Natural killer cell (primary cell): ENCODE measurements around the gene ITGA7. TPM values are rescaled to one million over a fixed set of nuclear protein-coding genes. Genes with fewer than 3 reads are reported as not detected.

ENCODE experiments used
- ATAC-seq, 3 donors: fragments of 150-1000 bp in 2 of 3; fragments of 200-7000 bp in 1 of 3; cut with Tn5 transposase; 1 replicate in 1 of 3; 2 replicates in 2 of 3; pipeline ENCODE4 v1.10.0; 2021; ENCODE audit warnings: mild to moderate bottlenecking in 2 of 3, moderate library complexity in 2 of 3
- DNase-seq, 2 donors: peaks; one replicate each; pipeline versions ENCODE4 v3.0.0 to v3.0.0-alpha.2; 2013 to 2021; ENCODE audit warnings: mixed read lengths in 1 of 2
- H3K27ac ChIP-seq: one replicate; pipeline ENCODE4 v1.5.1; 2013; ENCODE audit warnings: mild to moderate bottlenecking, low read length
- H3K27me3 ChIP-seq: one replicate; pipeline ENCODE4 v1.6.1; 2013; ENCODE audit warnings: low read length; ENCODE audit not compliant: control insufficient read depth, insufficient read depth
- H3K36me3 ChIP-seq: one replicate; pipeline ENCODE4 v1.6.1; 2013; ENCODE audit warnings: low read length; ENCODE audit not compliant: control insufficient read depth, insufficient read depth
- H3K4me1 ChIP-seq: one replicate; pipeline ENCODE4 v1.6.1; 2013; ENCODE audit warnings: low read length; ENCODE audit not compliant: control insufficient read depth, insufficient read depth
- H3K4me3 ChIP-seq: one replicate; pipeline ENCODE4 v1.5.1; 2013; ENCODE audit warnings: low read length
- H3K9me3 ChIP-seq: one replicate; pipeline ENCODE4 v1.6.1; 2013; ENCODE audit warnings: low read length; ENCODE audit not compliant: control insufficient read depth, insufficient read depth
- H3K27ac Mint-ChIP-seq, 2 donors: one replicate each; pipeline ENCODE4 v1.8.0; 2022; ENCODE audit warnings: mild to moderate bottlenecking in 2 of 2, mixed read lengths in 2 of 2, moderate library complexity in 1 of 2
- H3K27me3 Mint-ChIP-seq, 2 donors: one replicate each; pipeline ENCODE4 v1.8.0; 2022; ENCODE audit warnings: low read depth in 2 of 2, mixed read lengths in 2 of 2
- H3K36me3 Mint-ChIP-seq: one replicate; pipeline ENCODE4 v1.8.0; 2022; ENCODE audit warnings: mixed read lengths
- H3K4me1 Mint-ChIP-seq, 2 donors: one replicate each; pipeline ENCODE4 v1.8.0; 2022; ENCODE audit warnings: mixed read lengths in 2 of 2
- H3K4me3 Mint-ChIP-seq: one replicate; pipeline ENCODE4 v1.8.0; 2022; ENCODE audit warnings: mild to moderate bottlenecking, moderate library complexity, mixed read lengths
- H3K9me3 Mint-ChIP-seq, 2 donors: one replicate each; pipeline ENCODE4 v1.8.0; 2022; ENCODE audit warnings: mixed read lengths in 2 of 2
- WGBS: methylation state at CpG from one replicate; pipeline ENCODE4 v1.1.7; 2013; ENCODE audit warnings: missing lambda C conversion rate; ENCODE audit not compliant: insufficient coverage; 5-methylcytosine and 5-hydroxymethylcytosine counted together
- intact Hi-C: fragments of 100-400 bp; cut with micrococcal nuclease; formaldehyde crosslinking; loops from one replicate; pipeline ENCODE4 v1.14.2; 2022
- total RNA-seq, 4 donors: library from RNA; stranded (reverse); fragments of 120-200 nt in 1 of 4; gene quantifications; one replicate each; pipeline versions ENCODE4 v1.2.3 to v1.2.4, GENCODE V29; 2013 to 2022
- TF ChIP-seq, protein P1 (sequence below): fragments of 200-600 bp; IDR thresholded peaks from one replicate; pipeline ENCODE4 v1.8.0; 2022; ENCODE audit warnings: antibody characterized with exemption

Gene ITGA7
- total RNA-seq, 3 donors from 2014 or later (not counting 1 experiment from before 2014, with no cell fraction given) = 2.8 to 4.6 (median 4.3) TPM

GRCh38 chr12:55706568-55707218 lies 1.0 kb downstream of the ITGA7 start:
- peaks cover 14 to 17% of the 10 kb centered on the region in 2 donors for H3K4me1 Mint-ChIP-seq
- H3K27ac Mint-ChIP-seq = peak overlapping the region in 1 of 2 donors; percentile 12
- Histone ChIP-seq H3K27ac (no peak overlapping the region), H3K36me3 (no peaks in the 10 kb centered on the region), H3K4me3 (no peak overlapping the region), H3K4me1 (peaks cover 18% of the 10 kb centered on the region), H3K9me3 (no peaks in the 10 kb centered on the region), H3K27me3 (peaks cover 17% of the 10 kb centered on the region)
- TF ChIP-seq, protein P1, sequence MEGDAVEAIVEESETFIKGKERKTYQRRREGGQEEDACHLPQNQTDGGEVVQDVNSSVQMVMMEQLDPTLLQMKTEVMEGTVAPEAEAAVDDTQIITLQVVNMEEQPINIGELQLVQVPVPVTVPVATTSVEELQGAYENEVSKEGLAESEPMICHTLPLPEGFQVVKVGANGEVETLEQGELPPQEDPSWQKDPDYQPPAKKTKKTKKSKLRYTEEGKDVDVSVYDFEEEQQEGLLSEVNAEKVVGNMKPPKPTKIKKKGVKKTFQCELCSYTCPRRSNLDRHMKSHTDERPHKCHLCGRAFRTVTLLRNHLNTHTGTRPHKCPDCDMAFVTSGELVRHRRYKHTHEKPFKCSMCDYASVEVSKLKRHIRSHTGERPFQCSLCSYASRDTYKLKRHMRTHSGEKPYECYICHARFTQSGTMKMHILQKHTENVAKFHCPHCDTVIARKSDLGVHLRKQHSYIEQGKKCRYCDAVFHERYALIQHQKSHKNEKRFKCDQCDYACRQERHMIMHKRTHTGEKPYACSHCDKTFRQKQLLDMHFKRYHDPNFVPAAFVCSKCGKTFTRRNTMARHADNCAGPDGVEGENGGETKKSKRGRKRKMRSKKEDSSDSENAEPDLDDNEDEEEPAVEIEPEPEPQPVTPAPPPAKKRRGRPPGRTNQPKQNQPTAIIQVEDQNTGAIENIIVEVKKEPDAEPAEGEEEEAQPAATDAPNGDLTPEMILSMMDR = no peak
- DNase-seq = no peak
- H3K36me3 Mint-ChIP-seq = no peaks in the 10 kb centered on the region
- no peak for ATAC-seq
- WGBS = 92% methylated on average over 2 of the region's 2 CpGs
- H3K9me3 Mint-ChIP-seq = no peaks in the 10 kb centered on the region
- intact Hi-C loops = no loop called here
- peak overlapping the region; percentile 80 for H3K4me3 Mint-ChIP-seq
- peaks cover 27 to 30% of the 10 kb centered on the region in 2 donors for H3K27me3 Mint-ChIP-seq

DNA sequence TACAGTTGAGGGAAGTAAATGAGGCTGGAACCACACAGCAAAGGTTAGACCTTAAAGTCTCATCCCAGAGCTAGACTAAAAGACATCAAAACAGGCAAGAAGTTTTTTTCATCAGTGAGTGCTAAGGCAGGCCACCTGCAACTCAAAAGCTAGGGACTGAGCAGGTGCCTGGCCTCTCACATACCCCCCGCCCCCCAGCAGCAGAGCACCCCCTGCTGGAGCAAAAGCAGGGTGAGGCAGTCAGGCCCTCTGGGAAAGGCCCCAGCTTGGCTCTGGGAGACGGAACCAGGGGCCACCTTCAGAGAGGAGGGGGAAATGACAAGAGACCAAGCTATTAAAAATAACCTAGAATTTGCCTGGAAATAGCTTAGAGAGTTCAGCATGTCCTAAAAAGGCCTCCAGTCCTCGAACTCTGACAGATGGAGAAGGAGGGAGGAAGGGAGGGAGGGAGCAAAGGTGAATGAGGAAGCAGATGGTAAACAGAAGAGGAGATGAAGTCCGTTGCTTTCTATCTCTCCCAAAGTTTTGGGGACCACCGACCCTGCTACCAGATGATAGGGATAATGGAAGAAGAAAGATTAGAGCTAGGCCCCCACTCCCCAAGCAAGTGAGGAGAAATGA lies 1.8 kb downstream of the ITGA7 start:
- Mint-ChIP-seq H3K4me3 (no peak overlapping the region), H3K27me3 (peaks cover 26 to 30% of the 10 kb centered on the region in 2 donors), H3K4me1 (peaks cover 14 to 17% of the 10 kb centered on the region in 2 donors), H3K9me3 (no peaks in the 10 kb centered on the region), H3K27ac (no peak overlapping the region), H3K36me3 (no peaks in the 10 kb centered on the region)
- Histone ChIP-seq H3K9me3 (no peaks in the 10 kb centered on the region), H3K27me3 (peaks cover 17% of the 10 kb centered on the region), H3K36me3 (no peaks in the 10 kb centered on the region), H3K27ac (no peak overlapping the region), H3K4me1 (peaks cover 18% of the 10 kb centered on the region), H3K4me3 (no peak overlapping the region)
- intact Hi-C loops = no loop called here
- TF ChIP-seq, protein P1 = no peak
- WGBS = 57% methylated on average over 5 of the region's 5 CpGs
- ATAC-seq (no peak), DNase-seq (no peak)

DNA sequence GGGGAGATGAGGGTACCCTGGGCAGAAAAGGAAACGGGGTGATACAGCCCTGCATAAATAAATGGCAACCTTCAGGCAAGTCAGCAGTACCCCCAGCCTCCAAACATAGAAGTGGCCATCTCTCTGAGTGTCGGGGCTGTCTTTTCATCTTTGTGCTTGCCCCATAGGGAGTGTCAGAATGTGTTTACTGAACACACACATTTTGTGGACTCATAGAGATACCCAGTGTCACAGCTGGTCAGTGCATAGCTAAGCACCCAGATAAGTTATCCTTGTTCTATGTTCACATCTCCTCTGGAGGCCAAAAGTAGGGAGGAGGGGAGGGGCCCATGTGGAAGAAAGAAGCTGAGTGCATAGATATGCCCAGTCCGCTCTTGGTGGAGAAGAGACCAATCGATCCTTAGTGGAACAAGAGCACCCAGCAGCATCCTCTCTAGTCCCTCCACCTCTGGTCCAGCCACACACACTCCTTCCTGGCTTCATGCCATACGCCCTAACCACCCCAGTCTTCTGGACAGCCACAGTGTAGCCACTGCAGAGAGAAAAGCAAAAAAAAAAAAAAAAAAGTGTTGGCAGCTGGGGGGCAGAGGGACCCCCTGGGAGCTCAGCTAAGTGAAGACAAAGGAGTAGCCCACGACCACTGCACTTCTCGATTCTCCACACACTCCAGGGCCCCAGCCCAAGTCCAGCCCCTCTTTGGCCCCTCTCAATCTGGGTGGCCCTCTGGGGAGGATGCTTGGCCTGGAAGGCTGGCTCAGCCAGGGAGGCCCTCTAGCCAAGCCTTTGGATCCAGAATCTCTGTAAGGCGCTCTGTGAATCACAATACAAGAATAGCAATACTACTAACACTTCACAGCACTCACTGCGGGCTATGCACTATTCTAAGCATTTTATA lies 2.6 kb downstream of the ITGA7 start:
- H3K27me3 Mint-ChIP-seq = peaks cover 26 to 30% of the 10 kb centered on the region in 2 donors
- no peak for ATAC-seq
- Histone ChIP-seq H3K9me3 (no peaks in the 10 kb centered on the region), H3K36me3 (no peaks in the 10 kb centered on the region), H3K4me3 (no peak overlapping the region), H3K27me3 (peaks cover 17% of the 10 kb centered on the region), H3K4me1 (peaks cover 18% of the 10 kb centered on the region), H3K27ac (no peak overlapping the region)
- intact Hi-C loops = no loop called here
- no peak overlapping the region for H3K4me3 Mint-ChIP-seq
- TF ChIP-seq, protein P1 = no peak
- H3K9me3 Mint-ChIP-seq = no peaks in the 10 kb centered on the region
- H3K27ac Mint-ChIP-seq = no peak overlapping the region
- 88% methylated on average over 8 of the region's 9 CpGs for WGBS
- H3K36me3 Mint-ChIP-seq = no peaks in the 10 kb centered on the region
- no peak for DNase-seq
- H3K4me1 Mint-ChIP-seq = peaks cover 14 to 17% of the 10 kb centered on the region in 2 donors
